Spleen (tissue), 11 donors: ENCODE results near the gene MDFI. TPM values are rescaled to one million over a fixed set of nuclear protein-coding genes. Genes with fewer than 3 reads are reported as not detected.

Experiments used
- DNase-seq: peaks from one replicate; pipeline ENCODE4 v3.0.0-alpha.2; 2020
- H3K27ac ChIP-seq, 8 donors: fragments of 200-600 bp; sonication (generic) in 7 of 8; 1 replicate in 4 of 8; 2 replicates in 4 of 8; pipeline versions ENCODE4 v1.5.0 to v1.8.0; 2016 to 2021; ENCODE audit warnings: inconsistent platforms in 4 of 8, mild to moderate bottlenecking in 4 of 8, moderate library complexity in 1 of 8
- H3K27me3 ChIP-seq, 7 donors: fragments of 200-600 bp; sonication (generic) in 6 of 7; replicated peaks in 1 of 7; 1 replicate in 4 of 7; 2 replicates in 3 of 7; pipeline versions ENCODE4 v1.5.0 to v1.8.0; 2016 to 2021; ENCODE audit warnings: inconsistent platforms in 3 of 7, mild to moderate bottlenecking in 1 of 7
- H3K36me3 ChIP-seq, 6 donors: fragments of 200-600 bp; sonication (generic) in 5 of 6; 1 replicate in 4 of 6; 2 replicates in 2 of 6; pipeline versions ENCODE4 v1.5.0 to v1.8.0; 2016 to 2021; ENCODE audit warnings: inconsistent platforms in 2 of 6
- H3K4me1 ChIP-seq, 6 donors: fragments of 200-600 bp; sonication (generic) in 5 of 6; 1 replicate in 3 of 6; 2 replicates in 3 of 6; pipeline versions ENCODE4 v1.5.0 to v1.8.0; 2016 to 2021; ENCODE audit warnings: inconsistent platforms in 3 of 6
- H3K4me3 ChIP-seq, 8 donors: fragments of 200-600 bp; sonication (generic) in 7 of 8; 1 replicate in 4 of 8; 2 replicates in 4 of 8; pipeline versions ENCODE4 v1.5.0 to v1.8.0; 2016 to 2021; ENCODE audit warnings: inconsistent platforms in 4 of 8, mild to moderate bottlenecking in 4 of 8, moderate library complexity in 2 of 8
- H3K9me3 ChIP-seq, 8 donors: fragments of 200-600 bp; sonication (generic) in 7 of 8; 1 replicate in 4 of 8; 2 replicates in 4 of 8; pipeline versions ENCODE4 v1.5.0 to v1.8.0; 2016 to 2021; ENCODE audit warnings: inconsistent platforms in 4 of 8
- POLR2A ChIP-seq, 3 donors: fragments of 450-650 bp; IDR thresholded peaks; one replicate each; pipeline ENCODE4 v1.5.1; 2017; ENCODE audit warnings: antibody characterized with exemption in 3 of 3, mild to moderate bottlenecking in 1 of 3
- POLR2AphosphoS5 ChIP-seq, 3 donors: sonication (generic); formaldehyde crosslinking; IDR thresholded peaks; one replicate each; pipeline ENCODE4 v1.5.1; 2017; ENCODE audit warnings: antibody characterized with exemption in 3 of 3
- WGBS, 5 donors: extraction: QIAGEN DNeasy Blood & Tissue Kit in 3 of 5; methylation state at CpG; one replicate each; pipeline versions ENCODE4 v1.1.5 to v1.1.7; 2013 to 2018; 5-methylcytosine and 5-hydroxymethylcytosine counted together
- intact Hi-C: fragments of 100-400 bp; cut with DNase I; formaldehyde crosslinking; loops from one replicate; pipeline ENCODE4 v1.15.0; 2023; ENCODE audit warnings: low total_unique reads
- polyA plus RNA-seq, 3 donors: library from polyadenylated mRNA; stranded (reverse); fragments of 200-250 nt; gene quantifications; one replicate each; pipeline ENCODE4 v1.2.1, GENCODE V29; 2013
- total RNA-seq, 7 donors: library from RNA; depleted of rRNA in 3 of 7; stranded (reverse); fragments of >200 nt in 3 of 7; fragmentation: NEBNext Ultra II Directional in 4 of 7; extraction: Animal tissue kit (Norgen Biotek cat#: 25700) in 4 of 7; gene quantifications; one replicate each; pipeline versions ENCODE4 v1.1.0 to v1.2.1, GENCODE V29; 2016 to 2021
- TF ChIP-seq, protein P1 (sequence below), 11 experiments: fragments of 200-600 bp in 7 of 11; fragments of 450-650 bp in 4 of 11; sonication (generic) in 4 of 11; IDR thresholded peaks in 8 of 11; conservative IDR thresholded peaks in 3 of 11; 1 replicate in 7 of 11; 2 replicates in 4 of 11; pipeline versions ENCODE4 v1.4.0 to v1.8.0; 2016 to 2021; ENCODE audit warnings: antibody characterized with exemption in 11 of 11, inconsistent platforms in 4 of 11, mild to moderate bottlenecking in 1 of 11
- donor health status: healthy with polysubstance abuse.
- donor health status: DM: no; HTN: no; CAD: no; lungs with moderate emphysema.
- donor health status: DM: no; HTN: no; CAD: no.
- donor health status: Bipolar disorder and iron deficiency.
- donor health status: healthy.
- donor health status: DM: no; HTN: no; CAD: no.
- donor health status: DM: yes; HTN: yes; CAD: no.

Gene MDFI
- total and polyA plus RNA-seq, 10 donors, result 0.28 to 0.82 (median 0.47) TPM; not detected in 5

DNA sequence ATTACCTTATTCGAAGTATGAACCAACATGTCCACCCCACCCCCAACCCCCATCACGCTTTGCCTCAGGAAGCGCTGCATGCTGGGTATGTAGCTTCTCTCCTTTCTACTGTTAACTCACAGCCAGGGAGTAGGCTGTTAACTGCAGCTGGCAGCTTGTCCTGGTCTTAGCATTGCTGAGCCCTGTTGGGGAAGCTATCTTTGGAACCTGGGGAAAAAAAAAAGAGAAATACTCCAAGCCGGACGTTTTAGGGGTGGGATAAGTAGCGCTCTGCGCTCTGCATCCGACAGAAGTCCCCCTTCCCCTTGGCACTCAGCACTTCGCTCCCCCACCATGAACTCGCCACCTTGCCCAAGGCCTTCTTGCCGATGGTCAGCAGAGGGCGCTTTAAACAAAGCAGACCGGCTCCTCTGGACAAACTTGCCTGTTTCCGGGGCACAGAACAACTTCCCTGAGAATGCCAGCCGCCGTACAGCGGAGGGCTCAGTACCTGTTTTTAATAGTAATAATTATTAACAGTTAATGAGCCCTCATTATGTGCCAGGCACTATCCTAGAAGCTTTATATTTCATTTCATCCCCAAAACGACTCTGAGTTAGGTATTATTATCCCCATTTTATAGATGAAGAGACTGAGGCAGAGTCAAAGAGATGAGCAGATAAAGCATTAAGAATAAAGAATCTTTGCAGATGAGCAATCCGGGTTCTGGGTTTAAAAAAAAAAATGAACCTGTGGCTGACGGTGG lies 35.2 kb upstream of the MDFI start:
- Histone ChIP-seq H3K27me3 (peaks cover 0 to 20% (median 0%) of the 10 kb centered on the region in 7 donors), H3K4me3 (no peak overlapping the region), H3K27ac (no peak overlapping the region), H3K9me3 (no peaks in the 10 kb centered on the region), H3K36me3 (peaks cover 0 to 23% (median 6%) of the 10 kb centered on the region in 6 donors), H3K4me1 (peaks cover 0 to 12% (median 10%) of the 10 kb centered on the region in 6 donors)
- TF ChIP-seq POLR2A (IDR thresholded peaks at IDR 0.05), result no peak
- TF ChIP-seq POLR2AphosphoS5 (IDR thresholded peaks at IDR 0.05), result peak in 2 of 3 donors; percentile 56 to 57
- TF ChIP-seq, protein P1, sequence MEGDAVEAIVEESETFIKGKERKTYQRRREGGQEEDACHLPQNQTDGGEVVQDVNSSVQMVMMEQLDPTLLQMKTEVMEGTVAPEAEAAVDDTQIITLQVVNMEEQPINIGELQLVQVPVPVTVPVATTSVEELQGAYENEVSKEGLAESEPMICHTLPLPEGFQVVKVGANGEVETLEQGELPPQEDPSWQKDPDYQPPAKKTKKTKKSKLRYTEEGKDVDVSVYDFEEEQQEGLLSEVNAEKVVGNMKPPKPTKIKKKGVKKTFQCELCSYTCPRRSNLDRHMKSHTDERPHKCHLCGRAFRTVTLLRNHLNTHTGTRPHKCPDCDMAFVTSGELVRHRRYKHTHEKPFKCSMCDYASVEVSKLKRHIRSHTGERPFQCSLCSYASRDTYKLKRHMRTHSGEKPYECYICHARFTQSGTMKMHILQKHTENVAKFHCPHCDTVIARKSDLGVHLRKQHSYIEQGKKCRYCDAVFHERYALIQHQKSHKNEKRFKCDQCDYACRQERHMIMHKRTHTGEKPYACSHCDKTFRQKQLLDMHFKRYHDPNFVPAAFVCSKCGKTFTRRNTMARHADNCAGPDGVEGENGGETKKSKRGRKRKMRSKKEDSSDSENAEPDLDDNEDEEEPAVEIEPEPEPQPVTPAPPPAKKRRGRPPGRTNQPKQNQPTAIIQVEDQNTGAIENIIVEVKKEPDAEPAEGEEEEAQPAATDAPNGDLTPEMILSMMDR (IDR thresholded peaks at IDR 0.05 in 8 of 11, conservative IDR thresholded peaks at IDR 0.05 in 3 of 11), result peak; percentile 67 to 95 (median 85)
- intact Hi-C loops, result loop anchor here (10.0 kb wide), 1 partner anchor 172 kb away; the partner anchor contains the start of gene FRS3
- DNase-seq, result peak; percentile 90
- 5 to 6% (median 5%) methylated on average over 20 of the region's 20 CpGs for WGBS, 5 donors

DNA sequence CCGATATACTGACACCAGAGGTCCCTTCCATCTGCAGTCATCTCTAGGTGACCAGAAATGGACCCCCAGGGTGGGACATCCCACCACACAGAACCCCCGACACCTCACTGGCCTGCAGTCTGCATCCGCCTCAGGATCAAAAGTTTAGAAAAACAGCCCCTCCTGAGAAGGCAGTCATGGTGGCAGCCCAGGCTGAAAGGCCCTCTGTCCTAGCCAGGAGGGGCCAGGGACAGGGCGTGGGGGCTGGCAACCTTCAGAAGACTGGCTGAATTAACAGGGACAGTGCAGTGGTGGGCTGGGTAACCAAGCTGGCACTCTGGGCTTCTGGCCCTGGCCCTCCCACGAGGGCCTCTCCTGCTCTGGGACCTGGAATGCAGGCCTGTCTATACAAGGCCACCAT lies 34.3 kb upstream of the MDFI start:
- Histone ChIP-seq H3K27ac (no peak overlapping the region), H3K4me3 (no peak overlapping the region), H3K4me1 (peaks cover 0 to 12% (median 10%) of the 10 kb centered on the region in 6 donors), H3K36me3 (peaks cover 0 to 15% (median 0%) of the 10 kb centered on the region in 6 donors), H3K9me3 (no peaks in the 10 kb centered on the region), H3K27me3 (peaks cover 0 to 20% (median 0%) of the 10 kb centered on the region in 7 donors)
- intact Hi-C loops, result loop anchor here (2.0 to 10.0 kb wide), 2 partner anchors 79 to 171 kb away; partner anchors contain the start of gene FRS3
- TF ChIP-seq POLR2AphosphoS5 (IDR thresholded peaks at IDR 0.05), result peak in 1 of 3 donors; percentile 18
- TF ChIP-seq, protein P1 (IDR thresholded peaks at IDR 0.05 in 8 of 11, conservative IDR thresholded peaks at IDR 0.05 in 3 of 11), result no peak
- DNase-seq, result no peak
- WGBS, 5 donors, result 86 to 98% (median 89%) methylated on average over 4 to 5 of the region's 5 CpGs

DNA sequence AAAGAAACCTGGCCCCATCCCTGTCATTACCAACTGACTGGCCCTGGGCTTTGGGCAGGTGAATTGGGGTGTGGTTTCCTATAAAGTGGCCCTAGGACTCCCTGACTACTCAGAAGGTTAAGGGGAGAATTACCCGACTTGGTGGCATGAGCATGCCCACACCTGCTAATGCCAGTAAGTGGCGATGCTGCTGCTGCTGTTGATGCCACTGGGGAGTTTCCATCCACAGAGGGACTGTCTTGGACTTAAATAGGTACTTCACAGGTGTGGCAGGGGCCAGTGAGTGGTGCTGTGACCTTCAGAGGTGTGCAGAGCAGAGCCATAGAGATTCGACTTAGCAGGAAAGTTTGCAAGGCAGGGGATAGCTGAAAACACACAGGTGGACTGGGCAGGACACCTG lies 32.6 kb upstream of the MDFI start:
- Histone ChIP-seq H3K36me3 (no peaks in the 10 kb centered on the region), H3K4me1 (peaks cover 0 to 12% (median 10%) of the 10 kb centered on the region in 6 donors), H3K9me3 (no peaks in the 10 kb centered on the region), H3K27me3 (peaks cover 0 to 20% (median 0%) of the 10 kb centered on the region in 7 donors), H3K27ac (no peak overlapping the region), H3K4me3 (no peak overlapping the region)
- 59 to 83% (median 72%) methylated on average over 3 of the region's 3 CpGs for WGBS, 5 donors
- intact Hi-C loops, result loop anchor here (2.0 to 10.0 kb wide), 2 partner anchors 77 to 169 kb away; partner anchors contain the start of gene FRS3
- TF ChIP-seq POLR2A (IDR thresholded peaks at IDR 0.05) (no peak), POLR2AphosphoS5 (IDR thresholded peaks at IDR 0.05) (no peak)
- TF ChIP-seq, protein P1 (IDR thresholded peaks at IDR 0.05 in 8 of 11, conservative IDR thresholded peaks at IDR 0.05 in 3 of 11), result no peak
- no peak for DNase-seq

DNA sequence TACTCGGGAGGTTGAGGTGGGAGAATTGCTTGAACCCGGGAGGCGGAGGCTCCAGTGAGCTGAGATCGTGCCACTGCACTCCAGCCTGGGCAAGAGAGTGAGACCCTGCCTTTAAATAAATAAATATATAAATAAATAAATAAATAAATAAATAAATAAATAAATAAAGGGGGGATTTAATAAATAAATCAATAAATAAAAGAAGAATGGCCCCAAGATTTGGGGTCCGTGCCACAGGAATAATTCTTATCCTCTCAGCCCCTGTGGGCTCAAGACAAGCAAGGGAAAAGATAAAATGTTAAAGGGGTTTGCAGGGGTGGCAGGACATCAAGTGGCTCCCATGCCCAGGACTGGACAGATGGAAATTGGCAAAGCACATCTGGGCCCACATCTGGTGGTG lies 31.2 kb upstream of the MDFI start:
- Histone ChIP-seq H3K4me3 (no peak overlapping the region), H3K36me3 (no peaks in the 10 kb centered on the region), H3K27me3 (peaks cover 0 to 20% (median 0%) of the 10 kb centered on the region in 7 donors), H3K4me1 (peaks cover 0 to 12% (median 10%) of the 10 kb centered on the region in 6 donors), H3K27ac (no peak overlapping the region), H3K9me3 (no peaks in the 10 kb centered on the region)
- intact Hi-C loops, result loop anchor here (10.0 kb wide), 1 partner anchor 168 kb away; the partner anchor contains the start of gene FRS3
- TF ChIP-seq POLR2A (IDR thresholded peaks at IDR 0.05), result no peak
- TF ChIP-seq, protein P1 (IDR thresholded peaks at IDR 0.05 in 8 of 11, conservative IDR thresholded peaks at IDR 0.05 in 3 of 11), result no peak
- no peak for TF ChIP-seq POLR2AphosphoS5 (IDR thresholded peaks at IDR 0.05)
- DNase-seq, result no peak
- WGBS, 5 donors, result 91 to 96% (median 94%) methylated on average over 5 of the region's 5 CpGs
